Activated CD8-positive, alpha-beta T cell treated with anti-CD3 and anti-CD28 coated beads for 36 hours (primary cell): ENCODE results near the gene CEP104. TPM values are rescaled to one million over a fixed set of nuclear protein-coding genes. Genes with fewer than 3 reads are reported as not detected.

Source experiments
- ATAC-seq: fragments of 200-7000 bp; cut with Tn5 transposase; one replicate; pipeline ENCODE4 v1.10.0; 2021; ENCODE audit warnings: mild to moderate bottlenecking, moderate library complexity
- CTCF ChIA-PET: fragments of 350-600 bp; sonication (Branson Sonifier 250); formaldehyde crosslinking; loops from one replicate; lab custom pipeline; 2021; ENCODE audit warnings: antibody characterized with exemption; lab: Charles Lee
- POLR2A ChIA-PET: fragments of 350-600 bp; sonication (Branson Sonifier 250); formaldehyde crosslinking; loops from one replicate; lab custom pipeline; 2021; ENCODE audit warnings: antibody characterized with exemption; lab: Charles Lee
- DNase-seq: peaks from one replicate; pipeline ENCODE4 v3.0.0-alpha.2; 2020
- H3K27ac Mint-ChIP-seq: one replicate; pipeline ENCODE4 v1.8.0; 2021; ENCODE audit warnings: mild to moderate bottlenecking, mixed read lengths
- H3K27me3 Mint-ChIP-seq: one replicate; pipeline ENCODE4 v1.8.0; 2021; ENCODE audit warnings: mixed read lengths
- H3K36me3 Mint-ChIP-seq: one replicate; pipeline ENCODE4 v1.8.0; 2021; ENCODE audit warnings: low read depth, mixed read lengths
- H3K4me1 Mint-ChIP-seq: one replicate; pipeline ENCODE4 v1.8.0; 2021; ENCODE audit warnings: low read depth, mixed read lengths
- H3K4me3 Mint-ChIP-seq: one replicate; pipeline ENCODE4 v1.8.0; 2021; ENCODE audit warnings: mild to moderate bottlenecking, moderate library complexity, mixed read lengths
- H3K9me3 Mint-ChIP-seq: one replicate; pipeline ENCODE4 v1.8.0; 2021; ENCODE audit warnings: mixed read lengths
- CTCF ChIP-seq: fragments of 200-600 bp; IDR thresholded peaks from one replicate; pipeline ENCODE4 v1.8.0; 2022; ENCODE audit warnings: antibody characterized with exemption, mild to moderate bottlenecking
- intact Hi-C: fragments of 100-400 bp; cut with micrococcal nuclease; formaldehyde crosslinking; loops from one replicate; pipeline ENCODE4 v1.10.0; 2022
- total RNA-seq, 2 experiments: library from RNA; stranded (reverse); gene quantifications; one replicate each; pipeline ENCODE4 v1.2.3, GENCODE V29; 2021

The CEP104 gene
- total RNA-seq, 2 experiments from 2014 or later = 29.3 to 29.8 TPM

- ATAC-seq (no peak), DNase-seq (no peak)
- ChIA-PET CTCF (interaction anchor here (1.5 kb wide), 1 partner anchor 71 kb away, joined by 4 read pairs; no protein-coding TSS in a partner anchor), POLR2A (interaction anchor here (0.6 kb wide), 1 partner anchor 1450 kb away, joined by 3 read pairs; no protein-coding TSS in a partner anchor)
- no peak overlapping the region for H3K4me3 Mint-ChIP-seq
- TF ChIP-seq CTCF = no peak
- H3K27ac Mint-ChIP-seq = no peak overlapping the region
- intact Hi-C loops = no loop called here
- no peaks in the 10 kb centered on the region for H3K9me3 Mint-ChIP-seq
- H3K27me3 Mint-ChIP-seq = no peaks in the 10 kb centered on the region
- H3K36me3 Mint-ChIP-seq = peaks cover 15% of the 10 kb centered on the region
- no peaks in the 10 kb centered on the region for H3K4me1 Mint-ChIP-seq
These were observed 10.5 kb downstream of the CEP104 start for GRCh38 chr1:3846541-3846940.

DNA sequence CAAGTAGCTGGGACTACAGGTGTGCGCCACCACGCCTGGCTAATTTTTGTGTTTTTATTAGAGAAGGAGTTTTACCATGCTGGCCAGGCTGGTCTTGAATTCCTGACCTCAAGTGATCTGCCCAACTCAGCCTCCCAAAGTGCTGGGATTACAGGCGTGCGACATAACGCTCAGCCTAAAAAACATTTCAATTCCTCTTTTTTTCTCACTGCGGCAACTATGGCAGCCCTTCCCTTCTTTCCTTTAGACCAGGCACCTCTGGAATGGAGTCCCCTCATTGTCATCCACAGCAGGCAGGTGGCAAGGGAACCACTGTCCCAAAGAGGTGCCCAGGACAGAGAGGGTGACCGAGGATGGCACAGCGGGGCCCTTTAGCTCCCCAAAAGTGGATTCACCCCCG, 14.1 kb downstream of the CEP104 start:
- no peak overlapping the region for H3K4me3 Mint-ChIP-seq
- DNase-seq = no peak
- CTCF ChIA-PET = interaction anchor here (1.4 kb wide), 1 partner anchor 9 kb away, joined by 3 read pairs; no protein-coding TSS in a partner anchor
- POLR2A ChIA-PET = no interaction called here
- H3K9me3 Mint-ChIP-seq = peaks cover 1% of the 10 kb centered on the region
- no peaks in the 10 kb centered on the region for H3K27me3 Mint-ChIP-seq
- H3K27ac Mint-ChIP-seq = no peak overlapping the region
- peaks cover 36% of the 10 kb centered on the region for H3K36me3 Mint-ChIP-seq
- intact Hi-C loops = no loop called here
- TF ChIP-seq CTCF = no peak
- H3K4me1 Mint-ChIP-seq = no peaks in the 10 kb centered on the region
- ATAC-seq = no peak

DNA sequence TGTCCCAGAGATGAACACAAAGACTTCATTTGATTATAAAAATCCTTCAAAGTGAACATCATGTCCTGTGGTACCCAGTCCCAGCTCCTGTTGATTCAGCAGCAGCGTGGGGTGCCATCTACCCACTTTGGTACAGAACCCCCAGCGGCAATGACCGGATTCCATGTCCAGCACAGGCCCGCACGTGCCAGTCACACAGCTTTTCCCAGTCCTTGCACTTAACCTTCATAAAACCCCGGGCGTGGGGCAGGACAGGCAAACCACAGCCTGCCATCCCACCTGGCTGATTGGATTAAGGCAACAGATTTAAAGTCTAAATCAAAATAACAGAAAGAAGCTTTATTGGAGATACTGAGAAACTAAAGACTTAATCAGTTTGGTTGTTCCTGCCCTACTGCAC, 15.5 kb downstream of the CEP104 start:
- TF ChIP-seq CTCF = no peak
- no peaks in the 10 kb centered on the region for H3K27me3 Mint-ChIP-seq
- POLR2A ChIA-PET = interaction anchor here (0.7 kb wide), 1 partner anchor 84 kb away, joined by 3 read pairs; no protein-coding TSS in a partner anchor
- ATAC-seq (no peak), DNase-seq (no peak)
- no peaks in the 10 kb centered on the region for H3K4me1 Mint-ChIP-seq
- no peak overlapping the region for H3K4me3 Mint-ChIP-seq
- no peak overlapping the region for H3K27ac Mint-ChIP-seq
- intact Hi-C loops = no loop called here
- peaks cover 49% of the 10 kb centered on the region for H3K36me3 Mint-ChIP-seq
- H3K9me3 Mint-ChIP-seq = peaks cover 4% of the 10 kb centered on the region
- CTCF ChIA-PET = interaction anchor here (1.4 kb wide), 1 partner anchor 11 kb away, joined by 3 read pairs; no protein-coding TSS in a partner anchor

GRCh38 chr1:3838788-3839187, 18.2 kb downstream of the CEP104 start:
- no peaks in the 10 kb centered on the region for H3K27me3 Mint-ChIP-seq
- TF ChIP-seq CTCF = no peak
- no peak for DNase-seq
- ChIA-PET CTCF (no interaction called here), POLR2A (interaction anchor here (0.6 kb wide), 1 partner anchor 1941 kb away, joined by 4 read pairs; no protein-coding TSS in a partner anchor)
- H3K9me3 Mint-ChIP-seq = peaks cover 4% of the 10 kb centered on the region
- H3K36me3 Mint-ChIP-seq = peaks cover 54% of the 10 kb centered on the region
- ATAC-seq = no peak
- no peaks in the 10 kb centered on the region for H3K4me1 Mint-ChIP-seq
- H3K4me3 Mint-ChIP-seq = no peak overlapping the region
- intact Hi-C loops = no loop called here
- H3K27ac Mint-ChIP-seq = no peak overlapping the region

DNA sequence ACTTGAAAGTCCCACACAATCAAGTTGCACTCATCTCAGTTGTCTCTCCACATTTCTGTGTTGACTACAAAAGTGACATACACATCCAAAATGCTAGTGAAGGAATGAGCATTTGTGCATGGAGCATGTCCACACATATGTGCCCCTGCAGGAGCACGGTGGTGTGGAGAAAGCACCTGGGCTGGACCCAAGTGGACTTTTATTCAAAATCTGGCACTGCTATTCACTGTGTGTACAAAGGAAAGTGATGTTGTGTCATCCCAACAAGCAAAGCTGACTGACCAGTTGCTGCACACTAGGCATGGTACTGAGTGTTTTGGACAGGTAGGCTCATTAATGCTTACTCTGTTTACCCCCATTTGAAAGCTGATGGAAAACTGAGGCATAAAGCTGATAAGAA, 19.3 kb downstream of the CEP104 start:
- intact Hi-C loops = no loop called here
- Mint-ChIP-seq H3K27ac (no peak overlapping the region), H3K4me1 (no peaks in the 10 kb centered on the region), H3K27me3 (no peaks in the 10 kb centered on the region), H3K9me3 (peaks cover 4% of the 10 kb centered on the region), H3K36me3 (peaks cover 51% of the 10 kb centered on the region), H3K4me3 (no peak overlapping the region)
- DNase-seq (no peak), ATAC-seq (no peak)
- no peak for TF ChIP-seq CTCF
- CTCF ChIA-PET = no interaction called here
- POLR2A ChIA-PET = no interaction called here
